HG03139 (cell line): ENCODE results near the gene CBX8.

Experiments used
- ATAC-seq: cut with Tn5 transposase; IDR thresholded peaks from one replicate; pipeline ENCODE4 v1.9.1; 2021; ENCODE audit not compliant: unreplicated experiment

Gene CBX8

DNA sequence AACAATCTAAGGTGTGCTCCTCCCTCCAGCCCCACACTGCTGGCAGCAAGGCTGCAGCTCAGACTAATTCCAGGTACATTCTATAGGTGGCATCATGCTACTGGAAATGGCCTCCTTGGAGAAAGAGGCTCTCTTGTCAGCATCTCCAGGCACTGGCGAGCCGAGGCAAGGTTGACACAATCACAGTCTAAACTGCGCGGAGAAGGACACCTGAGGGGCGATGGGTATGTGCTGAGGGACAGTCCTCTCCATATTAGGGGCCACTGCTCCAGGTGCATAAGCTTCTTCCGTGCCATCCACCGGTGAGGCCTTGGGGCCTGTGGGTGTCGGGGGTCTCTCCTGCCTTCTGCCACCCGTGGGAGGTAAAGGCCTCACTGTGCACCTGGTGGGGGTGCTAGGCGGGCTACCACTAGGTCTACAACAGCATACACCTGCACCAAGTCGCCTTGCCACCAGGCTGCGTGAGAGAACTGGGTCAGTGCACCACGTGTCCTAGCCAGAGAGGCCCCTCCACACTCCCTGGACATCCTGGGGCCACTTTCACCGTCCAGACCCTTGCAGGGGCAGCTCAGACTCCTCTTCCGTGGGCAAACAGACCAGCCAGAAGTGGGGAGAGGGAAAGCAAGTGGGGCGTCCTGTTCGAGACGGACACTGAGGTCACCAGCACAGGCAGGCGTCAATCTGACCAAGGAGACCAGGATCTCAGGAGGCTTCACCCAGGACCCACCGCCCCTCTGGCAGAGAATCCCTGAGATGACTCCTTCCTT is 12.1 kb upstream of the CBX8 start:
- no peak for ATAC-seq

DNA sequence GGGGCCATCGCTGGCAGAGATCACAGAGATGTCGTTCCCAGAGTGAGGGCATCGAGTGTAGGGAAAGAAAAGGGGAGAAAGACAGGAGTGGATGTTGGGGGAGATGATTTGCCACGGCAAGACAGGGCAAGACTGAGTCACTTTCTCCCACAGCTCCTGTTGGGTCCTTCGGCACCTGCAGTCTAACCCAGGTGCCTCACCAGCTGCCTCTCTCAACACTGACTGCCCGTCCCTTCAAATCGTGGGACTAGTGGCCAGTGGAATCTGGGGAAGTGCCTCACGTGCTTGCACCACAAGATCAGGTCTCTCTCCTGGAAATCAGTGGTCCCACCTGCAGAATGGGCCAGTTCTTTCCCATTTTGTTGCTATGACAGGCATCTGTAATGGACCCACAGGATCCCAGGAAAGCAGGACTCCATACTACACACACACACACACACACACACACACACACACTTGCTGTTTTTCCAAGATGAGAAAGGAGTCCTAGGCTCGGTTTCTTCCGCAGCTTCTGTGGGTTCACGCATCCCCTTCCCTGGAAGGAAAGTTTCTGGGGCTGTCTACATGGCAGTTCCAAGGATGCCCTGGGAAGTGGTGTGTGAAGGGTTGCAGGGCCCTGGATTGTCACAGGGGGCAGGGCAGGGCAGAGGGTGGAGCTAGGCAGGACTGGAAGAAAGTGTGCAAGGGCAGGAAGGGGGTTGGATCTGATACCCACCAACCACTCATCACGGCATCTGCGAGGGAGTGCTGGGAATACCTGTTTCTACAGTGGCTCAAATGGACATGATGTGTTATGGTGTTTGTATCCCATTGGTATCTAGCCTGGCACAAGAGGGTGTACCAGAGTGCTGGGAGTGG is 10.2 kb upstream of the CBX8 start:
- no peak for ATAC-seq

DNA sequence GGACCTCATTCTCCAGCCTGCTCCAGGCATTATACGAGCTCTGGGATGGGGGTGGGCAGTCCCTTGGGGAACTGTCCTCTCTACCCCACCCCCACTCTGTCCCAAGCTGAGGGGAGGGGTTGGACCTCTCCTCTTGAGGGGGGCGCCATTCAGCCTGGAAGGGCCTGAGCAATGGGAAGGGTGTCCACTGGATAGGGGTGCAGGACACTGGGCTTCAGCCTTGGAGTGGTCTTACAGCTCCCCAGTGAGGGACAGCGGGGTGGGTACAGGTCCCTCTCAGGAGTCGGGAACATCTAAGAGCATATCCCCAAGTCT is 9.5 kb upstream of the CBX8 start:
- ATAC-seq = no peak

DNA sequence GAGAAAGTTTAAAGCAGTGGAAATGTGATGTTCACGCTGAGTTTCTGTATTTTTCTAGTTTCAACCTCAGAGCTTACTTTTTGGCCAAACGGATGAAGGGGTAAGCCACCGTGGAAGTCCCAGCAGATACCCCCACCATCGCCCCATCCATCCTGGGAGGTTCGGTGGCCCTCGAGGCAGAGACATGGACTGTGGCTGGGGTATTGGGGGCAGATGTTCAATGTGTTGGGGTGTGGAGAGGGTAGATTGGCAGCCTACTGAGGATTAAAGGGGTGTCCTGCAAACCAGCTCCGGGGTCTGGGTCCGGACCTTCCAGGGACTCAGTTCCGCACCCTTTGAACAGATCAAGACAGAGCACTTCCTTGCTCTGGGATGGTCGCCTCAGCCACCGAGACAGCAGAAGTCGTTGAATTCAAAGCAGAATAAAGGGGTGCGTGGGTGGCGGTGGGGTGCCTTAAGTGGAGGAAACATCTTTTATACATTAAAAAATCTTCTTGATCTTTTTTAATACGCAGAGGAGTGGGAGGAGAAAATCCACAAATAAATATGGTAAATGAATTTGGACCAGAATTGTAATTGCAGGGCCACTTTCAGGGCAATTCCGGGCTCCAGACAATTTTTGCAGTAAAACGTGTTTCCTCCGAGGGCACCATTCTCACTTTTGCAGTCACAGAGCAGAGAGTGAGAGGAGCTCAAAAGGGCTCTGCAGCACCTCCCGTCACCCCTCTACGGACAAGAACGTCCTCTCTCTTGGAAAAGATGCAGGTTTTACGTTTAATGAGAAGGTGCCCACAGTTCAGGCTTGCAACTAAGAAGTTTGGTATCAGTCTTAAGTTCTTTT is 8.2 kb upstream of the CBX8 start:
- ATAC-seq = no peak

DNA sequence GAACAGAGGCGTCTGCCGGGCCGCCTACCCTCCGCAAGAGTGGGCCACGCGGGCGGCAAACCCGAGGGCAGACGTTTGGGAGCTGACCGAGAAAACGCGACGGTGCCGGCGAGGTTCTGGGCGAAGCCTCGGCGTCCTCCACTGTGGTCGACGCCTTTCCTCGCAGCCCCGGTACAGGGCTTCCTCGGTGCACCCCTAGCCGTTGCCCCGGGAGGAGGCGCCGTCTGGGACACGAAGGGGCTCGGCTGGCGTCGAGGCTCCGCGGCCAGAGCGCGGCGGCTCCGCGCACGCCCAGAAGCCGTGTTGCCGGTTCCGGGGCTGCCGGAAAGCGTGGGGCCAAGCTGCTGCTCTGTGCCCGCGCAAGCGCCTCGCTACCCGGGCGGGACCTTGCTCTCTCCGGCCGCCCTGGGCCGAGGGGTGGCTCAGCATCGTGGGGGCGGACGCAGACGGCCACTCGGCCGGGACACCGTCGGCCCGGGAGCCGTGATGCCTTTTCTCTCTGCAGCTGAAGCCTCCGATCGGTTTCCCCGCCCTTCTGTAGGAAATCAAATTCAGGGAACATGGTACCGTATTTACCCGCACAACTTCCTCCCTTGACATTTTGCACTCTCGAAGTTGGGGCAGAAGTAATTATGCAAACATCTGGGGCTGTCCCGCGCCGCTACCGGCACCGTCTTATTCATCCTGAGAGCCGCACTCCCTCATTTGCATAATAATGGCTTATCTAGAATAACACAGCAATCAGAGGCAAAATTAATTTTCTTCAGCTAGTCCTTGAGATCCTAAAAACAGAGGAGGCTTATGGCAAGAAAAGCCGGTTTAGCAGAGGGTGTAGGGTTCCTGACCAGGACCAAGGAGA is 7.3 kb upstream of the CBX8 start:
- ATAC-seq = peak; percentile 52

DNA sequence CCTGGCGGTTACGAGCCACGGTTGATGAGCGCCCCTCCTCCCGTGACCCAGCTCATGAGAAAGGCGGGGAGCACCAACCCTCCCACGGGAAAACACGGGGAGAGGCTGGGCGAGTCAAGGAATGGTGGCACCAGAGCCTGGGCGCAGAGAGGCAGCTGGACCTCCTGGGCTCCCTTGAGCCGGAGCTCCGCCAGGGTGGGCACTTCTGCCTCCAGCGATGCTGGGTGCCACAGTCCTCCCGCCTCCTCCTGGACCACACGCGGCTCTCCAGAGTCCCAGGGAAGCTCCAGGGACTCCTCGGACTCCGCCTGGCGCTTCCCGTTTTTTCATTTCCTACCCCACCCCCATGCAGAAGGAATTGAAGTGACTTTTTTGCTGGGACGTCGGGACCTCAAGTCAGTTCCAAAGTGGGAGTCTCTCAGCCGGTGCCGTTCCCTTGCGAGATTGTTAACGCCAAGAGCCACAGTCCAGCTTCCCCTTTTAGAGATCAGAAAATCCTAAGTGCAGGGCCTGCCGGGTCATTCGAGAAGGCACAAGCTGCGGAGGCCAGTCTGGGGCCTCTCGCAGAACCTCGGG is 6.6 kb upstream of the CBX8 start:
- no peak for ATAC-seq

DNA sequence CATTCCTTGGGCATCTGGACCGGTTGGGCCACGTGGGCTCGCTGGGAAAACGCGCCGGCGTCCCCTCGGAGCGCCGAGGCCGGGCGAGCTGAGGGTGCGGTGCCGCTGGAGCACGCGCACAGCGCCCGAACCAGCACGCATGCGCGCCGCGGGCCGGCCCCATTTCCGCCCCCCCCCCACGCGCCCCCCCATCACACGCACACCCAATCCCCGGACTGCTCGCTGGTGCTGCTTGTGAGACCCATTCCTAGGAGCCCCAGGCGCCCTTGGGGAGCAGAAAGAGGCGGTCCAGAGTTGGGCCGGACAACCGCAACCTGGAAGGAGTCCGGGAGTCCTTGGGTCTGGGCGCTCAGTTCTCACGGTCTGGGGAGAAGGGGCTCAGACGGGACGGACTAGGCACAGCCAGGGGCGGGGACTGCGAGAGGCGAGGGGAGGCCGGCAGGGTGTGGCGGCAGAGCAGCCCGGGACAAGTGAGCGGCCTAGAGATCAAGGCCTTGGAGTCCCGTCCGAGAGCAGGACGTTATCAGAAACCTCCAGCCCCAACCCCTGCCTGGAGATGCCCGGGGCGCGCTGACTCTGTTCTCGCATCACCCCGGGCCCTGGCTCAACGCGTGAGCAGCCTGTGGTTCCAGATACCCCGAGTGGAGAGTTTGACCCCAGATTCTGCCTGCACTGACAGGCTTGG is 6.0 kb upstream of the CBX8 start:
- ATAC-seq = no peak

DNA sequence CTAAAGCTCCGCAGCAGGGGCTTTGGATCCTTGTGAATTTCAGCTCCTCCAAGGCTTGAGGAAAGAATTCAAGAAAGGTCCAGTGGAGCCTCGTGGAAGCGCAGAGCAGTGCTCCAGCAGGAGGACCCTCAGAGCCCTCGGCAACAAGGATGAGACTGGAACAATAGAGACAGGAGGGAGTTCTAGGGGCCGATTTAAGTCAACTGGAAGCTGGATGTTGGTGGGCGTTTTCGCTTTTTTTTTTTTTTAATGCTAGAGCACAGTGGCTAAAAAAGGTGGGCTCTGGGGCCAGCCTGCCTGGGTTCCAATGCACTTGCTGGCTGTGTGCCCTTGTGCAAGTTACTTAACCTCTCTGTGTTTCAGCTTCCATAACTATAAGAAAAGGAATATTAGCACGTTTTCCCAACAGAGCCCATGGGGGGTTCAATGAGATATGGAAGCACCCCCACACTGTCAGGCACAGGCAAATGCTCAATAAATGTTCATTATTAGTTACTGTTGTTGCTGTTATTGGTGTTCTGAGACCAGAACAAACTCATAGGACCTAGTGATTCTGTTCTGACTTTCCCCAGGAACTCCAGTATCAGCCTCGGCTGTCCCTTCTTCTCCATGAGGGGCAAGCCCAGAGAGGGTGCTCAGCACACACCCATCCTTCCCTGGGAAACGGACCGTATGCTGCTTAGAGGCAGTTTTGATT is 5.3 kb upstream of the CBX8 start:
- no peak for ATAC-seq

DNA sequence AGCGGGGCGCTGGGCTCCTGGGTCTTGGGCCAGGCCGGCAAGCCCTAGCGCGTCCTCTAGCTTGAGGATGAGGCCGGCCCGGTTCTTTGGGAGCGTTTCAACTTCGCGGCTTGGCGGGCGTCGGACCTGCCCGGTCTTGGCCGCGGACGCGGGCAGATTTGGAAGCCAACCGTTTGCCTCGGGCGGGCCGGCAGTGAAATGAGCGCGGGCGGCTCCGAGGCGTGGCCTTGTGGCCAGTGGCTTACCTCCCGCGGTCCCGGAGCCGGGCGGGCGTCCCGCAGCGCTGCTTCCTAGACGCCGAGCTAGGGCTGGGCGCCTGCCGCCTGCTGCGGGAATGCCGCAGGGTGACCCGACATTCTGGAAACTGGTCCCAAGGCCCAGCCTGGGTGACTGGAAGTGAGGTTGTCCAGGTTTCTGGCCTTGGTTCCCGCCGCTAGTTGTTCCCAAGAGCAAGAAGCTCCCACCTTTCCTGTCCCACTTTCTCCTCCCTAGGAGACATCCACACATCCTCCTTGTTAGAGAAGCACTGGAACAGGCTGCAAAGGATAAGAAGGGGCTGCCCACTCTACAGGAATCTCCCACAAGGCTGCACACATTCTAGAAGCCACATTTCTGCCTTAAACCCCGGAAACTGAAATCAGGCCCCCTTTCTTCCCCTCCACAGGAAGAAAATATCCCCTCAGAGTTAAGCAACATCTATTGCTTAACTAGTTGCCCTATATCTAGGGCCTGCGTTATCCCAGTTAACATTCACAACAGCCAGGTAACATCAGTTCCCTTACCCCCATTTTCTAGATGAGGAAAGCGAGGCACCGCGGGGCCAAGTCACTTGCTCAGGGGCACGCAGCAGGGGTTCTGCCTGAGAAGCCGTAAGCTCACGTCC is 4.5 kb upstream of the CBX8 start:
- ATAC-seq = no peak

DNA sequence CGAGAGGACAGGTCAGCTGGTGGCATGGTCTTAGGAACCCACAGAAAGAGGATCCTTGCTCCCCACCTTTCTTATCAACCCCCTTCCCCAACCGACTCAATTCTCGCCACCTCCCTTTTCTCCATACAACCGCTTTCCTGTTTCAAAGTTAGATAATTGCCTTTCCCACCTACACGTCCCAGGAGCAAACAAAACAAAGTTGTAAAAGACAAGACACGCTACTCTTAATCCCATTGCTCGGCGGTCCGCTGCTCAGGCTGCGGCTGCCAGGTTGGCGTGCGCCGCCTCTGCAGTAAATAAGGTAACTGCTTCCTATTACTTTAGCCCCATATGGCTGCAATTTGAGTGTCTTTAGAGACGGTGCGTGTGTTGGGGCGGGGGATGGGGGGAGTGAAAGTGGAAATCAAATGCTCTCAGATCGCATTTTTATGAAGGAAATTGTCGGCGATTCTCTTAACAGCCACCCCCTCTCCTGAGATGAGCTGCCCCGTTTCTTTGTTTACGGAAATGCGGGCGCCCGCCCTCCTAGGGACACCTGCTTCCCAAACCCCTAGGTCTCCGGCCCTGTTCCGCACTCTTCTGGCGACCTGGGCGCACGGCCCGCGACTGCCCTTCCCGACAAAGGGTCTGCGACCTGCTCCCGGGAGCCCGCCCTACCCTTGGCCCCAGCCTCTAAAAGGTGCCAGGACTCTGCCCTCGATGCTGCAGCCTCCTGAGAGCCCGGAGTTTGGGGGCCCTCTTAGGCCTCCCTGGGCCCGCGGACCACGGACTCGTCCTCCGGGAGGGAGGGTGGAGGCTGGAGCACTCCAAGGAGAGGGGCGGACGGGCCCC is 3.7 kb upstream of the CBX8 start:
- no peak for ATAC-seq

DNA sequence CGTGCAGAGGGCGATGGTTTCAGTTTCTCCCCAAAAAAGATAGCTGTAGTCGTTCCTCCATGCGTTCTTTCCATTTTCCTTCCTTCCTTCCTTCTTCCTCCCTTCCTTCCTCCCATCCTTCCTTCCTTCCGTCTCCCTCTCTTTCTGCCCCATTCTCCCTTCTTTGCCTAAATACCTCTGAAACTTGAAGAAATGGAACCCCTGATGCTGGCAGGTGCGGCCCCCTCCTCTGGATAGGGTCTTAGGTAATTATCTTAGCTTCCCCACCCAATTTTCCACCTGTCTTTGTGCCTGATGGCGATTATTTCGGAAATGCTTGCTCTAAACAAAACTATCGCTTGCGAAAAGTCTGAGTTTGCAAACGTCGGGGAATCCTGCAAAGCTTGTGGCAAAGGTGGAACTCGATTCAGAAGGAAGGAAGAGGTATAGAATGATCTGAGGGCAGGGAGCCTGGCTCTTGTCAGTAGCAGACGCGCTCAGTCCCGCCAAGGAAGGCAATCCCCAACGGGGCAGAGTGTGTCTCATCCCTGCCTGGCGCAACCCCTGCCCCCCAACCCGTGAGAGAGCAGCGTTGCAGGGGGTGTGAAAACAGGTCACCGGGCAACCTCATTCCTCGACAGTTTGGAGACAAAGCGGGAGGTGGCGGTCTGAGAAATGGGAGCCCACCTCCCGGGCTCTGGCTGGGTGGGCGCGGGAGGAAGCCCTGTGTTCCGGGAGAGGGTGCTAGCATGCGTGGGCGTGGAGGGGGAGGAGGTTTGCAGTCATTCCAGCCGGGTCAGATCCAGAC is 2.9 kb upstream of the CBX8 start:
- no peak for ATAC-seq

DNA sequence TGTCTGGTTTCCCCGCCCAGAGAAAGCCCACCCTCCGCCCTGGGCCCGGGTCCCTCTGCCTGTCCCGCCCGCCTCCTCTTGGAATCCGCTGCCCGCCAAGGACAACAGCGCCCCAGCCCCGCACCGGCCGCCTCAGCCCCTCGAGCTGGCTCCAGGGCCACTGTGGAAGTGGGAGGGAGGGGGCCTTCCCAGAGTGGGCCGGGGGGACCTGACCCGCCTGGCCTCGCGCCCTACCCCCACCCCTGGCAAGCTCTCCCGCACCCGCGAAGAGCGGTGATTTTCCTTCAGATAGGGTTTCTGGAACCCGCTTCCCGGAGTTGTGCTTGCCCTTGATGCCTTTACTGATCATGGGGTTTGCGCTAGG is 2.3 kb upstream of the CBX8 start:
- ATAC-seq = no peak

DNA sequence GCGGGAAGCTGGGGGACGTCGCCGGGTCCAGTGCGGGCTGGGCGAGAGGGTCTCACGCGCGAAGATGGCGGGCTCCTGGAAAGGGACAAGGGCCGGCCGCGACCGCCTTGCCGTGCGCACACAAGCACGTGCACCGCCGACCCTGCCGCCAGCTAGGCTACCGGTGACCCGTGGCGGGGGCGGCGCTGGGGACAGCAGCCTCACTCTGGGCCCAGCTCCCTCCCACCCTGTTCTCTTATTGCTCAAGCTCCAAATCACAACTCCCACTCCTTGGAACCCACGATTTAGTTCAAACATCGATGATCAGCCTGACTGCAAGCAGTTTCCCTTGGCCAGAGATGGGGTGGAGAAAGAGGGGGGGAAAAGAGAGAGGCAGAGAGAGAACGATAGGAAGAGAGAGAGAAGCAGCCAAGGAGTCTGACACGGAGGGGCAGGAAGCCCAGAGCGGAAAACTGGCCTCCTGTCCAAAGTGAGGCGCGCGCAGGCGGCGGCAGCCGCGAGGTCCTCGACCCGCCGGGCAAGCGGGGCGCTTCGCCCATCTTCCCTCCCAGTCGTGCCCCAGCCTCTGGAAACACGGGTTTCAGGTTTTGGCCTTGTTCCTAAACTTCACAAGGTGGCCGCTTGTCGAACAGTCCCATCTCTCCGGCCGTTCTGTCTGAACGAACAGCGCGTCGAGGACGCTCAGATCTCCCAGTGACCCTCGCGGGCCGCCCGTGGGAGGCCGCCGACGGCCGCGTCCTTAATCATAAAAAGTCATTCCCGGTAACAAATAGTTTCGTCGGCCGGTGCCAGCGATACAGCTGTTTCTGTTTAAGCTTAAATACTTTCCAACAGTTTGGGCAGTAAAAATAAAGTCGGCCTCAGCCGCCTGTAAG is 1.7 kb upstream of the CBX8 start:
- no peak for ATAC-seq

DNA sequence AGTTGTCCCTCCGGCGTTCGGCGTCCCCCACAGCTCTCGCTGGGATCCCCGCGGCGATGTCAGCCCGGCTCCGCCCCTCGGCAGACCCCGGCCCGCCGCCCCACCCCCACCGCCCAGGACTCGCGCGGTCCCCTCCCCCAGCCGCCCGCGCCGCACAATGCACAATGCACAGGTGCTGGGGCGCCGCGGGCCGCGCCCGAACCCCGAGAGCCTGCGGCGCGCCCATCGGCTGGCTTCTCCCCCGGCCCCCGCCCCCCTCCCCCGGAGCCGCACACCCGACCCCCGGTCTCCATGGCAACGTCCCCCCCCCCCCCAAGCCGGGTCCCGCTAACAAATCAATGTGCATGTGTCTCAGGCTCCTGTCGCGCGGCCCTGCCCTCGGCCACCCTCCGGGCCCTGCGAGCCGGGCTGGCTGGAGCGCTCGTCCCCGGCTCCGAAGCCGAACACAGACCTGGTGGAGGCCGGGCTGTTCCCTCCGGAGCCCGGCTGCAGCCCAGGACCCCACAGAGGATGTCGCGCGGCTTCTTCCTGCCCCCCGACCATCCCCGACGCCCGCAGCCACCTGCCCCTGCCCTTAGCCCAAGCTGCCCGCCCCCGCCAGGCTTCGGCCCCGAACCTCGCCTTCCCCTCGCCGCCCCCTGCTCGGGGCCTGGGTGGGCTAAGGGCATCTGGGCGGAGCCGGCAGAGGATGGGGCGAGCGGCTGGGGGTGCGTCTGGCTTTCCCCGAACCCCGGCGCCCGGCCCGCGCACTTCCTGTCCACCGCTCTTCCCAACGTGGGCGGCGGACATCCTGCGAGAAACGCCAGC is 818 bp upstream of the CBX8 start:
- no peak for ATAC-seq

DNA sequence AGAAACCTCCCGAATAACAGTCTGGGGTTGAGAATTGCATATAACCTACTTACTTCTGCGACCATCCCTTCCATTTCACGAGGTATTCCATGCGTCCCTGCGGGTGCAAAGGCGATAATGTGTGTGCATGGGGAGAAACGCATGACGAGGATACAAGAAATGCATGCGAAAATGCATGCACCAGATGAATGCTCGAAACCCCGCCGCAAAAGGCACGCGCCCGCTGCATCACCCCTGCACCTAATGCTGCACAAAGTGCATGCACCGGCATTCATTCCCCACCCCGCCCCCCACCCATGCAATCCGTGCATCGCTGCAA is 474 bp downstream of the CBX8 start:
- no peak for ATAC-seq
